SJSA1 (cell line): ENCODE results near the gene SKIC2. TPM values are rescaled to one million over a fixed set of nuclear protein-coding genes. Genes with fewer than 3 reads are reported as not detected.
"Not testable (repeated sequence)": the region's sequence is repeated elsewhere in the genome, so short reads cannot be mapped to it uniquely, and the experiment has no call there.

Source experiments
- DNase-seq, 2 experiments: peaks; one replicate each; pipeline ENCODE4 v3.0.0-alpha.2; 2015 to 2020; ENCODE audit warnings: low spot score in 2 of 2, low read depth in 1 of 2
- H3K27ac ChIP-seq: fragments of 250-450 bp; sonication (Bioruptor Pico); 2 replicates; pipeline ENCODE4 v1.5.1; 2020; ENCODE audit warnings: mild to moderate bottlenecking, moderate library complexity
- H3K27me3 ChIP-seq: fragments of 250-450 bp; sonication (Bioruptor Pico); replicated peaks from 2 replicates; pipeline ENCODE4 v1.5.1; 2020; ENCODE audit warnings: mild to moderate bottlenecking, moderate library complexity
- H3K36me3 ChIP-seq: fragments of 250-450 bp; sonication (Bioruptor Pico); 2 replicates; pipeline ENCODE4 v1.5.1; 2020; ENCODE audit warnings: mild to moderate bottlenecking
- H3K4me1 ChIP-seq: fragments of 250-450 bp; sonication (Bioruptor Pico); replicated peaks from 2 replicates; pipeline ENCODE4 v1.6.1; 2021; ENCODE audit warnings: mild to moderate bottlenecking
- H3K4me3 ChIP-seq: fragments of 250-450 bp; sonication (Bioruptor Pico); 2 replicates; pipeline ENCODE4 v1.5.1; 2020; ENCODE audit warnings: mild to moderate bottlenecking
- H3K9me3 ChIP-seq: fragments of 250-450 bp; sonication (Bioruptor Pico); replicated peaks from 2 replicates; pipeline ENCODE4 v1.5.1; 2020; ENCODE audit warnings: mild to moderate bottlenecking
- total RNA-seq: library from RNA; depleted of rRNA; stranded (reverse); fragments of >200 nt; shearing (Covaris generic); gene quantifications from 2 replicates; pipeline ENCODE4 v1.2.3, GENCODE V29; 2014

SKIC2 gene
- total RNA-seq, 1 experiment from 2014 or later: 35.5 TPM

GRCh38 chr6:31968791-31969711 lies 10.1 kb downstream of the SKIC2 start:
- Histone ChIP-seq H3K9me3 (no peaks in the 10 kb centered on the region), H3K27me3 (no peaks in the 10 kb centered on the region), H3K4me3 (no peak overlapping the region), H3K36me3 (peaks cover 78% of the 10 kb centered on the region), H3K4me1 (peaks cover 23% of the 10 kb centered on the region), H3K27ac (no peak overlapping the region)
- no peak for DNase-seq

- peaks cover 23% of the 10 kb centered on the region for H3K4me1 ChIP-seq
- no peak overlapping the region for H3K4me3 ChIP-seq
- H3K36me3 ChIP-seq: peaks cover 74% of the 10 kb centered on the region
- no peak for DNase-seq
- no peaks in the 10 kb centered on the region for H3K27me3 ChIP-seq
- H3K27ac ChIP-seq: no peak overlapping the region
- H3K9me3 ChIP-seq: no peaks in the 10 kb centered on the region
Measured at GRCh38 chr6:31969712-31970603, 11.0 kb downstream of the SKIC2 start.

GRCh38 chr6:31970604-31971271 lies 11.8 kb downstream of the SKIC2 start:
- Histone ChIP-seq H3K9me3 (no peaks in the 10 kb centered on the region), H3K36me3 (peaks cover 66% of the 10 kb centered on the region), H3K4me3 (peak overlapping the region; percentile 64), H3K4me1 (peaks cover 23% of the 10 kb centered on the region), H3K27ac (peak overlapping the region; percentile 95), H3K27me3 (no peaks in the 10 kb centered on the region)
- DNase-seq: peak in 1 of 2 experiments; percentile 37

GRCh38 chr6:31971279-31971992 lies 12.5 kb downstream of the SKIC2 start:
- H3K27me3 ChIP-seq: no peaks in the 10 kb centered on the region
- H3K27ac ChIP-seq: peak overlapping the region; percentile 95
- H3K4me3 ChIP-seq: peak overlapping the region; percentile 64
- DNase-seq: peak in 1 of 2 experiments; percentile 40
- peaks cover 23% of the 10 kb centered on the region for H3K4me1 ChIP-seq
- H3K9me3 ChIP-seq: no peaks in the 10 kb centered on the region
- peaks cover 62% of the 10 kb centered on the region for H3K36me3 ChIP-seq

GRCh38 chr6:31971993-31972708 lies 13.2 kb downstream of the SKIC2 start, which contains the start of gene DXO:
DXO (minus strand) TSS chr6:31972138; CDS start chr6:31971675, 463 bp downstream.
- no peaks in the 10 kb centered on the region for H3K9me3 ChIP-seq
- peak; percentile 98 to 100 for DNase-seq
- H3K27ac ChIP-seq: peak within 1 kb of the TSS; percentile 95
- peaks cover 55% of the 10 kb centered on the region for H3K36me3 ChIP-seq
- H3K4me1 ChIP-seq: peaks cover 23% of the 10 kb centered on the region
- peak within 1 kb of the TSS; percentile 64 for H3K4me3 ChIP-seq
- H3K27me3 ChIP-seq: no peaks in the 10 kb centered on the region

GRCh38 chr6:31972709-31973350 lies 13.9 kb downstream of the SKIC2 start:
- Histone ChIP-seq H3K9me3 (no peaks in the 10 kb centered on the region), H3K36me3 (peaks cover 48% of the 10 kb centered on the region), H3K4me3 (peak overlapping the region; percentile 64), H3K4me1 (peaks cover 23% of the 10 kb centered on the region), H3K27ac (peak overlapping the region; percentile 95), H3K27me3 (no peaks in the 10 kb centered on the region)
- no peak for DNase-seq

- DNase-seq: peak in 1 of 2 experiments; percentile 33
- H3K9me3 ChIP-seq, H3K27me3 ChIP-seq, H3K4me3 ChIP-seq, H3K27ac ChIP-seq: not testable (repeated sequence)
- Histone ChIP-seq H3K36me3 (peaks cover 23% of the 10 kb centered on the region), H3K4me1 (peaks cover 15% of the 10 kb centered on the region)
Measured at GRCh38 chr6:31976065-31976464, 17.1 kb downstream of the SKIC2 start.

GRCh38 chr6:31977816-31978431 lies 18.9 kb downstream of the SKIC2 start:
- no peak for DNase-seq
- H3K36me3 ChIP-seq: peaks cover 12% of the 10 kb centered on the region
- no peak overlapping the region for H3K27ac ChIP-seq
- H3K27me3 ChIP-seq: no peaks in the 10 kb centered on the region
- H3K4me1 ChIP-seq: peaks cover 6% of the 10 kb centered on the region; the same call in 1 of the 2 replicates
- no peak overlapping the region for H3K4me3 ChIP-seq
- no peaks in the 10 kb centered on the region for H3K9me3 ChIP-seq

GRCh38 chr6:31978831-31979230 lies 19.9 kb downstream of the SKIC2 start:
- Histone ChIP-seq H3K36me3 (peaks cover 12% of the 10 kb centered on the region), H3K4me3 (no peak overlapping the region), H3K27me3 (no peaks in the 10 kb centered on the region), H3K9me3 (no peaks in the 10 kb centered on the region), H3K4me1 (no peaks in the 10 kb centered on the region), H3K27ac (no peak overlapping the region)
- DNase-seq: no peak

- Histone ChIP-seq H3K4me1 (no peaks in the 10 kb centered on the region), H3K36me3 (peaks cover 10% of the 10 kb centered on the region), H3K4me3 (no peak overlapping the region), H3K27ac (no peak overlapping the region), H3K9me3 (no peaks in the 10 kb centered on the region), H3K27me3 (no peaks in the 10 kb centered on the region)
- no peak for DNase-seq
Measured at GRCh38 chr6:31979238-31979898, 20.4 kb downstream of the SKIC2 start.

GRCh38 chr6:31980195-31980876 lies 21.4 kb downstream of the SKIC2 start:
- not testable (repeated sequence) for H3K9me3 ChIP-seq, DNase-seq, H3K36me3 ChIP-seq, H3K4me1 ChIP-seq, H3K27ac ChIP-seq, H3K4me3 ChIP-seq, H3K27me3 ChIP-seq
